Measurements from ENCODE around the gene ELMOD1.
A peak's percentile ranks its signal among the peaks of the same experiment; 100 is the strongest.

Gene ELMOD1

GRCh38 chr11:107651672-107652071 lies 60.7 kb downstream of the ELMOD1 start:
- no peak for DNase-seq

GRCh38 chr11:107653076-107653475 lies 62.1 kb downstream of the ELMOD1 start:
- no peak for DNase-seq

- DNase-seq: no peak
Measured at GRCh38 chr11:107655602-107656001, 64.7 kb downstream of the ELMOD1 start.

GRCh38 chr11:107659310-107659709 lies 68.4 kb downstream of the ELMOD1 start:
- no peak for DNase-seq

- DNase-seq: no peak
Measured at GRCh38 chr11:107660066-107660465, 69.1 kb downstream of the ELMOD1 start.

- DNase-seq: no peak
Measured at GRCh38 chr11:107661656-107662055, 70.7 kb downstream of the ELMOD1 start.

- no peak for DNase-seq
Measured at GRCh38 chr11:107665018-107665417, 74.1 kb downstream of the ELMOD1 start.

- no peak for DNase-seq
Measured at GRCh38 chr11:107666911-107667613, 76.1 kb downstream of the ELMOD1 start.

GRCh38 chr11:107669191-107669740 lies 78.3 kb downstream of the ELMOD1 start:
- DNase-seq: no peak

- no peak for DNase-seq
Measured at GRCh38 chr11:107669893-107670601, 79.1 kb downstream of the ELMOD1 start.

- no peak for DNase-seq
Measured at GRCh38 chr11:107675902-107676301, 85.0 kb downstream of the ELMOD1 start.

- DNase-seq: no peak
Measured at GRCh38 chr11:107676336-107677057, 85.5 kb downstream of the ELMOD1 start.

- no peak for DNase-seq
Measured at GRCh38 chr11:107677924-107678631, 87.1 kb downstream of the ELMOD1 start.

GRCh38 chr11:107678632-107678971 lies 87.7 kb downstream of the ELMOD1 start:
- DNase-seq: no peak

GRCh38 chr11:107679255-107680024 lies 88.5 kb downstream of the ELMOD1 start:
- DNase-seq: no peak

- DNase-seq: no peak
Measured at GRCh38 chr11:107682171-107682570, 91.2 kb downstream of the ELMOD1 start.

GRCh38 chr11:107682572-107682971 lies 91.6 kb downstream of the ELMOD1 start:
- no peak for DNase-seq

GRCh38 chr11:107683061-107683460 lies 92.1 kb downstream of the ELMOD1 start:
- no peak for DNase-seq

GRCh38 chr11:107683807-107684206 lies 92.9 kb downstream of the ELMOD1 start:
- no peak for DNase-seq

- DNase-seq: no peak
Measured at GRCh38 chr11:107688322-107688918, 97.5 kb downstream of the ELMOD1 start.

GRCh38 chr11:107689317-107690202 lies 98.6 kb downstream of the ELMOD1 start:
- peak; percentile 26 for DNase-seq

Measured in NCI-H1694 (cell line).